SW 1271 (cell line): ENCODE results near the gene CNOT10.
"Not testable (repeated sequence)": the region's sequence is repeated elsewhere in the genome, so short reads cannot be mapped to it uniquely, and the experiment has no call there.

ENCODE experiments used
- DNase-seq, 2 experiments: peaks; one replicate each; lab custom pipeline; 2025; lab: John Stamatoyannopoulos, UW

Gene CNOT10

GRCh38 chr3:32759342-32759741, 74.4 kb downstream of the CNOT10 start:
- DNase-seq: no peak

- DNase-seq: no peak
Observed at GRCh38 chr3:32764481-32764880, 79.5 kb downstream of the CNOT10 start.

GRCh38 chr3:32778389-32778788, 93.4 kb downstream of the CNOT10 start:
- DNase-seq: no peak

GRCh38 chr3:32780071-32780734, 95.2 kb downstream of the CNOT10 start:
- no peak for DNase-seq

- DNase-seq: no peak
Observed at GRCh38 chr3:32780735-32781210, 95.8 kb downstream of the CNOT10 start.

- peak; percentile 39 to 86 for DNase-seq
Observed at GRCh38 chr3:32781211-32781968, 96.4 kb downstream of the CNOT10 start.

GRCh38 chr3:32781969-32782270, 96.9 kb downstream of the CNOT10 start:
- DNase-seq: not testable (repeated sequence)

GRCh38 chr3:32782407-32782806, 97.4 kb downstream of the CNOT10 start:
- DNase-seq: no peak

- DNase-seq: no peak
Observed at GRCh38 chr3:32791833-32792232, 106.8 kb downstream of the CNOT10 start.

GRCh38 chr3:32794487-32795308, 109.7 kb downstream of the CNOT10 start:
- DNase-seq: no peak

GRCh38 chr3:32796384-32796950, 111.5 kb downstream of the CNOT10 start:
- not testable (repeated sequence) for DNase-seq

- DNase-seq: no peak
Observed at GRCh38 chr3:32797776-32798175, 112.8 kb downstream of the CNOT10 start.

- not testable (repeated sequence) for DNase-seq
Observed at GRCh38 chr3:32801440-32801839, 116.5 kb downstream of the CNOT10 start.

- no peak for DNase-seq
Observed at GRCh38 chr3:32813180-32813579, 128.2 kb downstream of the CNOT10 start.

- no peak for DNase-seq
Observed at GRCh38 chr3:32814361-32814760, 129.4 kb downstream of the CNOT10 start.

- no peak for DNase-seq
Observed at GRCh38 chr3:32815841-32816438, 131.0 kb downstream of the CNOT10 start.

GRCh38 chr3:32816439-32817256, 131.7 kb downstream of the CNOT10 start:
- no peak for DNase-seq

GRCh38 chr3:32817257-32817557, 132.2 kb downstream of the CNOT10 start:
- DNase-seq: no peak

- no peak for DNase-seq
Observed at GRCh38 chr3:32817558-32818228, 132.7 kb downstream of the CNOT10 start, which contains the start of gene TRIM71. TSS of gene TRIM71 (plus strand) at chr3:32817997. CDS start at chr3:32818081, 84 bp downstream.

GRCh38 chr3:32818229-32818969, 133.4 kb downstream of the CNOT10 start:
- DNase-seq: no peak
